ENCODE data around the gene ATP1B3.
"Not testable (repeated sequence)": the region's sequence is repeated elsewhere in the genome, so short reads cannot be mapped to it uniquely, and the experiment has no call there.

The ATP1B3 gene

DNA sequence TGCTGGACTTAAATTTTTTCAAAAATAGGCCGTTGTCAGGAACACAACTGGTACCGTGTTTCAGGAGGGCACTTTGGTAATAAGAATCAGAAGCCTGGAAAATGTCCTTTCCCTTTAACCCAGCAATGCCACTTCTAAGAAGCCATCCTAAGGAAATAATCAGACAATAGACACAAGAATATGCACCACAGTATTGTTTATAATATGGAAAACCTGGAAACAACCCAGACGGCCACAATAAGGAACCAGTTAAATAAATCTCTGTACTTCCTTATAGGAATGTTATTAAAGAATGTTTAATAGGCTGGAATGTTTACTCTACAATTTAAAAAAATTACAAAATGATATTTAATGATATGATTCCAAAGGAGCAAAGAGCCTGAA lies 30.4 kb upstream of the ATP1B3 start:
- Histone ChIP-seq H3K36me3 (ENCODE audit: control insufficient read depth, insufficient read depth, low read length) (no peaks in the 10 kb centered on the region), H3K9ac (ENCODE audit: low read depth, low read length) (no peak overlapping the region), H3K9me3 (ENCODE audit: control insufficient read depth, insufficient read depth, low read length) (no peaks in the 10 kb centered on the region), H3K4me1 (ENCODE audit: control insufficient read depth, insufficient read depth, low read length) (no peaks in the 10 kb centered on the region), H3K4me3 (ENCODE audit: low read depth, low read length) (no peak overlapping the region), H3K27me3 (ENCODE audit: control insufficient read depth, insufficient read depth, low read length) (no peaks in the 10 kb centered on the region)

- not testable (repeated sequence) for H3K9ac ChIP-seq (ENCODE audit: low read depth, low read length); H3K4me1 ChIP-seq (ENCODE audit: control insufficient read depth, insufficient read depth, low read length); H3K36me3 ChIP-seq (ENCODE audit: control insufficient read depth, insufficient read depth, low read length); H3K27me3 ChIP-seq (ENCODE audit: control insufficient read depth, insufficient read depth, low read length); H3K9me3 ChIP-seq (ENCODE audit: control insufficient read depth, insufficient read depth, low read length); H3K4me3 ChIP-seq (ENCODE audit: low read depth, low read length)
These were observed 28.2 kb upstream of the ATP1B3 start for GRCh38 chr3:141848159-141848748.

GRCh38 chr3:141849056-141849815 lies 27.2 kb upstream of the ATP1B3 start:
- no peaks in the 10 kb centered on the region for H3K9me3 ChIP-seq (ENCODE audit: control insufficient read depth, insufficient read depth, low read length)
- H3K27me3 ChIP-seq (ENCODE audit: control insufficient read depth, insufficient read depth, low read length), result no peaks in the 10 kb centered on the region
- no peaks in the 10 kb centered on the region for H3K36me3 ChIP-seq (ENCODE audit: control insufficient read depth, insufficient read depth, low read length)
- no peak overlapping the region for H3K4me3 ChIP-seq (ENCODE audit: low read depth, low read length)
- H3K4me1 ChIP-seq (ENCODE audit: control insufficient read depth, insufficient read depth, low read length), result no peaks in the 10 kb centered on the region
- no peak overlapping the region for H3K9ac ChIP-seq (ENCODE audit: low read depth, low read length)

- H3K36me3 ChIP-seq (ENCODE audit: control insufficient read depth, insufficient read depth, low read length), result no peaks in the 10 kb centered on the region
- no peaks in the 10 kb centered on the region for H3K27me3 ChIP-seq (ENCODE audit: control insufficient read depth, insufficient read depth, low read length)
- H3K4me1 ChIP-seq (ENCODE audit: control insufficient read depth, insufficient read depth, low read length), result no peaks in the 10 kb centered on the region
- no peak overlapping the region for H3K9ac ChIP-seq (ENCODE audit: low read depth, low read length)
- no peak overlapping the region for H3K4me3 ChIP-seq (ENCODE audit: low read depth, low read length)
- H3K9me3 ChIP-seq (ENCODE audit: control insufficient read depth, insufficient read depth, low read length), result no peaks in the 10 kb centered on the region
These were observed 25.0 kb upstream of the ATP1B3 start for GRCh38 chr3:141851411-141851810.

GRCh38 chr3:141853081-141853601 lies 23.3 kb upstream of the ATP1B3 start:
- Histone ChIP-seq H3K9ac (ENCODE audit: low read depth, low read length) (no peak overlapping the region), H3K4me3 (ENCODE audit: low read depth, low read length) (no peak overlapping the region), H3K4me1 (ENCODE audit: control insufficient read depth, insufficient read depth, low read length) (no peaks in the 10 kb centered on the region), H3K27me3 (ENCODE audit: control insufficient read depth, insufficient read depth, low read length) (no peaks in the 10 kb centered on the region), H3K36me3 (ENCODE audit: control insufficient read depth, insufficient read depth, low read length) (no peaks in the 10 kb centered on the region), H3K9me3 (ENCODE audit: control insufficient read depth, insufficient read depth, low read length) (no peaks in the 10 kb centered on the region)

DNA sequence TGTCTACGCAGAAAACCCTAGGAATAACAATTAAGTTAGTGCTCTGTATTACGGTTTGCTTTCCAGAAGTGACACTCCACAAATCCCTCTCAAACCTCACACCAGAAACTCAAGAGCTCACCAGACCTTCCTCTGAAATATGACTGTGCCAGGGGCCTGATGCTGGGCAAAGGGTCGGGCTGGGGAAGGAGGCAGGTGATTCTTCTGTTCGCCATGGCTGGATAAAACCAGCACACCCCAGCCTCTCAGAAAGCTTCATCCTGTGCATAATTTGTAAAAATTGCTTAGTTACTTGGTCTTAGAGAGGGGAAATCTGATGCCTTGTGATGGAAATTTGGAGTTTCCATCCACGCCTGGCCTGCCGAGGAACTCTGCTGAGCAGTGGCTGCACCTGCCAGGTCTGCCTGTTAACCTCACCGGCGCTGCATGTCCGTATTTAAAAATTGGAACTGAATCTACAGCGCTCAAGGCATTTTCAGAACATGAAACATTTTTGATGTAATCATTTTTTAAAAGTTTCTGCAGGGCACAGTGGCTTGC lies 22.7 kb upstream of the ATP1B3 start:
- H3K4me3 ChIP-seq (ENCODE audit: low read depth, low read length), result no peak overlapping the region

DNA sequence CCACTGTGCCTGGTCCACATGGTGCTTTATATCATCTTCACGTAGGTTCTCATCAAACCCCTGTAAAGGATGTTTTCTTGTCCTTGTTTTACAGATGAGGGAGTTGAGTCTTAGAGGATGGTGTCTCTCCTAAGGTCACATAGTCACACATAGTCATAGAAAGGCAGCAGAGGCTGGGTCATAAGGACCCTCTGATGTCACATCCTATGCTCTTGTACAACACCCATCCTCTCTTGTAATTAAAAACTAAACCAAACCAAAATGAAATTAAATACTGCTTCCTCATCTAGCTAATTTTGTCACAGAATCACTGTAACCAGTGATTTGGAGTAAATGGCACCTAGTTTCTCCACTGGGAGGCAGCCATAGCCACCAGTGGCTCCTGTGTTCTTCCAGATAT lies 21.8 kb upstream of the ATP1B3 start:
- no peaks in the 10 kb centered on the region for H3K9me3 ChIP-seq (ENCODE audit: control insufficient read depth, insufficient read depth, low read length)
- no peaks in the 10 kb centered on the region for H3K36me3 ChIP-seq (ENCODE audit: control insufficient read depth, insufficient read depth, low read length)
- H3K9ac ChIP-seq (ENCODE audit: low read depth, low read length), result no peak overlapping the region
- no peaks in the 10 kb centered on the region for H3K4me1 ChIP-seq (ENCODE audit: control insufficient read depth, insufficient read depth, low read length)
- no peaks in the 10 kb centered on the region for H3K27me3 ChIP-seq (ENCODE audit: control insufficient read depth, insufficient read depth, low read length)
- H3K4me3 ChIP-seq (ENCODE audit: low read depth, low read length), result no peak overlapping the region

More for the DNA sequence above, 22.7 kb upstream of the ATP1B3 start:
- Histone ChIP-seq H3K27me3 (ENCODE audit: control insufficient read depth, insufficient read depth, low read length) (no peaks in the 10 kb centered on the region), H3K36me3 (ENCODE audit: control insufficient read depth, insufficient read depth, low read length) (no peaks in the 10 kb centered on the region), H3K9me3 (ENCODE audit: control insufficient read depth, insufficient read depth, low read length) (no peaks in the 10 kb centered on the region), H3K9ac (ENCODE audit: low read depth, low read length) (no peak overlapping the region), H3K4me1 (ENCODE audit: control insufficient read depth, insufficient read depth, low read length) (no peaks in the 10 kb centered on the region)

DNA sequence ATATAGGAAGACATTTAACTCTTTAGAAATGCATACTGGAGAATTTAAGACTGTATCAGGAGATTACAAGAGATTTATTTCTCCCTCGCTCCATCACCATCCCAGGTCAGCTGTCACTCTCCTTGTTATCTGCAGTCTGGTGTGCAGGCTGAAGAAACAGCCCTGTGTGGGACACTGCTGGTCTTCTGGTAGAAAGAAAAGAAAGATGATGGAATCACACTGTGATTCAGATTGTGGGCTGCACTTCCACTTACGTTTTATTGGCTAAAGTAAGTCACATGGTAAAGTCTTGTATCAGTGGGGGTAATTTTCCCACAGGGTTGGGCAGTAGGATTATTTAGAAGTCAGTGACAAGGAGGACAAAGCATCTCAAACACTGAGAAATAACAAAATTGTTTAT lies 18.1 kb upstream of the ATP1B3 start:
- no peaks in the 10 kb centered on the region for H3K36me3 ChIP-seq (ENCODE audit: control insufficient read depth, insufficient read depth, low read length)
- H3K4me3 ChIP-seq (ENCODE audit: low read depth, low read length), result no peak overlapping the region
- H3K27me3 ChIP-seq (ENCODE audit: control insufficient read depth, insufficient read depth, low read length), result no peaks in the 10 kb centered on the region
- H3K4me1 ChIP-seq (ENCODE audit: control insufficient read depth, insufficient read depth, low read length), result no peaks in the 10 kb centered on the region
- H3K9ac ChIP-seq (ENCODE audit: low read depth, low read length), result no peak overlapping the region
- H3K9me3 ChIP-seq (ENCODE audit: control insufficient read depth, insufficient read depth, low read length), result no peaks in the 10 kb centered on the region

- H3K36me3 ChIP-seq (ENCODE audit: control insufficient read depth, insufficient read depth, low read length), result no peaks in the 10 kb centered on the region
- H3K9me3 ChIP-seq (ENCODE audit: control insufficient read depth, insufficient read depth, low read length), result no peaks in the 10 kb centered on the region
- H3K9ac ChIP-seq (ENCODE audit: low read depth, low read length), result no peak overlapping the region
- H3K27me3 ChIP-seq (ENCODE audit: control insufficient read depth, insufficient read depth, low read length), result no peaks in the 10 kb centered on the region
- no peak overlapping the region for H3K4me3 ChIP-seq (ENCODE audit: low read depth, low read length)
- no peaks in the 10 kb centered on the region for H3K4me1 ChIP-seq (ENCODE audit: control insufficient read depth, insufficient read depth, low read length)
These were observed 16.8 kb upstream of the ATP1B3 start for GRCh38 chr3:141859651-141860050.

DNA sequence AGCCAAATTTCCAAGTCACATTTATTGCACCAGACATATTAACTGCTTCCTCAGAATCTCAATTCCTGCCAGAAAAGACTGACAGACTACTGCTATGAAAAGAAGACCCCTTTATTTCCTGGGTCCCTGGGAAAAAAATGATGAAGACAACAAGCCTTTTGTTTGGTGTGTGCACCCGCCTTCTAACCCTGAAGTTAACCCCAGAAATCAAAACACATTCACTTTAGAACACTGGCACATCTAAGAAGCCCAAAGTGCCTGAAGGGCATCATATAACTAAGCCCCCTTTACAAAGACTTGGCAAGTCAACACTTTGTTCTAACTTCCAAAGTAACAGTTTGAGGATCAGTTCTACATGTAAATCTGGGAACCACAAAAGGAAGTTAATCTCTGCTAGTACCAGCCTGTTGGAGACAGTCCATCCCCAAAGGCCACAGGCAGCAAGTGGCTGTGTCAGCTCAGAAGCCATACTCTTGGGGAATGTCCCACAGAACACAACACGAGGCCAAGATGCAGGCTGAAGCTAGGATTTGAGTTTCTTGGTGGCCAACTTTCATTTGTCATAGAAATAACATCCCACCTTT lies 16.3 kb upstream of the ATP1B3 start:
- Histone ChIP-seq H3K36me3 (ENCODE audit: control insufficient read depth, insufficient read depth, low read length) (no peaks in the 10 kb centered on the region), H3K4me3 (ENCODE audit: low read depth, low read length) (no peak overlapping the region), H3K27me3 (ENCODE audit: control insufficient read depth, insufficient read depth, low read length) (no peaks in the 10 kb centered on the region), H3K4me1 (ENCODE audit: control insufficient read depth, insufficient read depth, low read length) (no peaks in the 10 kb centered on the region), H3K9ac (ENCODE audit: low read depth, low read length) (no peak overlapping the region), H3K9me3 (ENCODE audit: control insufficient read depth, insufficient read depth, low read length) (no peaks in the 10 kb centered on the region)

- no peak overlapping the region for H3K4me3 ChIP-seq (ENCODE audit: low read depth, low read length)
- H3K9me3 ChIP-seq (ENCODE audit: control insufficient read depth, insufficient read depth, low read length), result no peaks in the 10 kb centered on the region
- no peaks in the 10 kb centered on the region for H3K36me3 ChIP-seq (ENCODE audit: control insufficient read depth, insufficient read depth, low read length)
- H3K4me1 ChIP-seq (ENCODE audit: control insufficient read depth, insufficient read depth, low read length), result no peaks in the 10 kb centered on the region
- no peak overlapping the region for H3K9ac ChIP-seq (ENCODE audit: low read depth, low read length)
- H3K27me3 ChIP-seq (ENCODE audit: control insufficient read depth, insufficient read depth, low read length), result no peaks in the 10 kb centered on the region
These were observed 15.5 kb upstream of the ATP1B3 start for GRCh38 chr3:141860766-141861513.

Measured in iPS-15b (cell line).